Bronchus fibroblast of lung (primary cell): ENCODE data around the gene BOLA2B. TPM values are rescaled to one million over a fixed set of nuclear protein-coding genes. Genes with fewer than 3 reads are reported as not detected.

Source experiments
- total RNA-seq: library from RNA; depleted of rRNA; stranded (reverse); fragments of >200 nt; gene quantifications from 2 replicates; pipeline ENCODE4 v1.2.3, GENCODE V29; 2015

The BOLA2B gene
- 442 and 580 TPM in 2 replicates for total RNA-seq

GRCh38 chr16:30193615-30194014 is at the start of gene BOLA2B, which contains the start of gene SLX1A:
Gene BOLA2B (minus strand): TSS chr16:30193666. CDS start chr16:30193595, 71 bp downstream.
Gene SLX1A (plus strand): TSS chr16:30193875. CDS start chr16:30194085, 210 bp downstream.

GRCh38 chr16:30199049-30199448 is 5.6 kb upstream of the BOLA2B start, which contains the start of gene SULT1A3:
Gene SULT1A3 (plus strand): TSS chr16:30199255. CDS start chr16:30200729, 1,474 bp downstream.

GRCh38 chr16:30183233-30184095 is 10.0 kb downstream of the BOLA2B start, which contains the start of gene CORO1A:
Gene CORO1A (plus strand): TSS chr16:30183602. CDS start chr16:30185210, 1,608 bp downstream.

Other genes starting within 250 kb of the BOLA2B start
- gene TMEM219, start 231.6 kb downstream of the BOLA2B start, total RNA-seq = 99.9 and 105 TPM in 2 replicates
- gene TAOK2, start 219.8 kb downstream of the BOLA2B start, total RNA-seq = 27.4 and 30.8 TPM in 2 replicates
- gene HIRIP3, start 198.0 kb downstream of the BOLA2B start, total RNA-seq = 17.3 and 18.7 TPM in 2 replicates
- 101 and 119 TPM in 2 replicates for gene INO80E, start 197.4 kb downstream of the BOLA2B start, total RNA-seq
- gene DOC2A, start 182.6 kb downstream of the BOLA2B start, total RNA-seq = 0.30 and 0.34 TPM in 2 replicates
- gene C16orf92, start 170.5 kb downstream of the BOLA2B start, total RNA-seq = not detected in 2 replicates
- 0.15 and 0.34 TPM in 2 replicates for gene TLCD3B, start 162.4 kb downstream of the BOLA2B start, total RNA-seq
- gene ALDOA, start 127.9 kb downstream of the BOLA2B start, total RNA-seq = 1,260 and 1,271 TPM in 2 replicates
- gene PPP4C, start 117.7 kb downstream of the BOLA2B start, total RNA-seq = 123 and 132 TPM in 2 replicates
- gene TBX6, start 101.7 kb downstream of the BOLA2B start, total RNA-seq = under 0.01 and 0.15 TPM in 2 replicates
- 25.9 and 28.7 TPM in 2 replicates for gene YPEL3, start 97.5 kb downstream of the BOLA2B start, total RNA-seq
- 0.17 and 0.74 TPM in 2 replicates for gene GDPD3, start 80.1 kb downstream of the BOLA2B start, total RNA-seq
- gene MAPK3, start 70.4 kb downstream of the BOLA2B start, total RNA-seq = 67.2 and 82.8 TPM in 2 replicates
- gene CORO1A, start 10.1 kb downstream of the BOLA2B start, total RNA-seq = 7.4 and 7.7 TPM in 2 replicates
- gene SLX1A, start 209 bp upstream of the BOLA2B start, total RNA-seq = 32.0 and 42.2 TPM in 2 replicates
- 1.2 and 1.8 TPM in 2 replicates for gene SULT1A3, start 5.6 kb upstream of the BOLA2B start, total RNA-seq
- 0.30 TPM in 1 of 2 replicates, not detected in the other for gene NPIPB13, start 54.8 kb upstream of the BOLA2B start, total RNA-seq
- 49.8 and 53.5 TPM in 2 replicates for gene CD2BP2, start 161.6 kb upstream of the BOLA2B start, total RNA-seq
- gene TBC1D10B, start 176.8 kb upstream of the BOLA2B start, total RNA-seq = 40.9 and 44.0 TPM in 2 replicates
- not detected in 2 replicates for gene MYL11, start 181.1 kb upstream of the BOLA2B start, total RNA-seq
- 0.15 TPM in 1 of 2 replicates, not detected in the other for gene SEPTIN1, start 188.9 kb upstream of the BOLA2B start, total RNA-seq
- gene ZNF48, start 201.8 kb upstream of the BOLA2B start, total RNA-seq = 4.4 and 5.6 TPM in 2 replicates
- 8.6 and 9.2 TPM in 2 replicates for gene ZNF771, start 213.9 kb upstream of the BOLA2B start, total RNA-seq
- gene DCTPP1, start 236.4 kb upstream of the BOLA2B start, total RNA-seq = 54.4 and 54.8 TPM in 2 replicates